GM13977 (cell line): Measurements from ENCODE around the gene OR10T2.

Experiments
- DNase-seq: peaks from one replicate; pipeline ENCODE4 v3.0.0; 2012; ENCODE audit warnings: low spot score
- in situ Hi-C: fragments of 300-500 bp; cut with MboI; formaldehyde crosslinking; loops from one replicate; pipeline ENCODE4 v1.12.0; 2022; ENCODE audit warnings: low sequenced_read_pairs, low pct_unique_long_range_greater_than_20kb, mixed read lengths, inconsistent platforms; ENCODE audit not compliant: unreplicated experiment
- TF ChIP-seq, protein P1 (sequence below): IDR thresholded peaks from 2 replicates; pipeline ENCODE4 v1.5.1; 2012; ENCODE audit warnings: mild to moderate bottlenecking, control low read depth; ENCODE audit not compliant: insufficient read depth; ENCODE audit errors: extremely low read depth, missing control alignments

OR10T2 gene

DNA sequence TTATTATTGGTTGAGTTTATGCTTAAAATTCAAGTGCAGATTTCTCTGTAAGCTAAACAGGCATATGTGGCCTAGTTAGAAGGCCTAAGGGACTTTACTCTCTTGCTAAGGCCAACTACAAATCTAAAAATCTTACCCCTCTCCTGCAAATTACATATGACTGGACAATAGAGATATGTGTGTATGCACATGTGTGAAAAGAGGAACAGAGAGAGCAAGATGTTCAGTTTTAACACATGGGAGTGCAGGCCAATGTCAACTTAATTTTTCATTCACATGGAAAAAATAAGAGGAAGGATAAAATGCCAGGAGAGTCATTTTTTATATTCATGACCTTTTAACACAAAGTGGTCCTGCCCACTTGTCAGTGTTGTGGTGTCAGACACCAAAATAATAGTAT is 18.3 kb upstream of the OR10T2 start:
- DNase-seq: no peak
- in situ Hi-C loops: no loop called here
- TF ChIP-seq, protein P1, sequence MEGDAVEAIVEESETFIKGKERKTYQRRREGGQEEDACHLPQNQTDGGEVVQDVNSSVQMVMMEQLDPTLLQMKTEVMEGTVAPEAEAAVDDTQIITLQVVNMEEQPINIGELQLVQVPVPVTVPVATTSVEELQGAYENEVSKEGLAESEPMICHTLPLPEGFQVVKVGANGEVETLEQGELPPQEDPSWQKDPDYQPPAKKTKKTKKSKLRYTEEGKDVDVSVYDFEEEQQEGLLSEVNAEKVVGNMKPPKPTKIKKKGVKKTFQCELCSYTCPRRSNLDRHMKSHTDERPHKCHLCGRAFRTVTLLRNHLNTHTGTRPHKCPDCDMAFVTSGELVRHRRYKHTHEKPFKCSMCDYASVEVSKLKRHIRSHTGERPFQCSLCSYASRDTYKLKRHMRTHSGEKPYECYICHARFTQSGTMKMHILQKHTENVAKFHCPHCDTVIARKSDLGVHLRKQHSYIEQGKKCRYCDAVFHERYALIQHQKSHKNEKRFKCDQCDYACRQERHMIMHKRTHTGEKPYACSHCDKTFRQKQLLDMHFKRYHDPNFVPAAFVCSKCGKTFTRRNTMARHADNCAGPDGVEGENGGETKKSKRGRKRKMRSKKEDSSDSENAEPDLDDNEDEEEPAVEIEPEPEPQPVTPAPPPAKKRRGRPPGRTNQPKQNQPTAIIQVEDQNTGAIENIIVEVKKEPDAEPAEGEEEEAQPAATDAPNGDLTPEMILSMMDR: no peak

DNA sequence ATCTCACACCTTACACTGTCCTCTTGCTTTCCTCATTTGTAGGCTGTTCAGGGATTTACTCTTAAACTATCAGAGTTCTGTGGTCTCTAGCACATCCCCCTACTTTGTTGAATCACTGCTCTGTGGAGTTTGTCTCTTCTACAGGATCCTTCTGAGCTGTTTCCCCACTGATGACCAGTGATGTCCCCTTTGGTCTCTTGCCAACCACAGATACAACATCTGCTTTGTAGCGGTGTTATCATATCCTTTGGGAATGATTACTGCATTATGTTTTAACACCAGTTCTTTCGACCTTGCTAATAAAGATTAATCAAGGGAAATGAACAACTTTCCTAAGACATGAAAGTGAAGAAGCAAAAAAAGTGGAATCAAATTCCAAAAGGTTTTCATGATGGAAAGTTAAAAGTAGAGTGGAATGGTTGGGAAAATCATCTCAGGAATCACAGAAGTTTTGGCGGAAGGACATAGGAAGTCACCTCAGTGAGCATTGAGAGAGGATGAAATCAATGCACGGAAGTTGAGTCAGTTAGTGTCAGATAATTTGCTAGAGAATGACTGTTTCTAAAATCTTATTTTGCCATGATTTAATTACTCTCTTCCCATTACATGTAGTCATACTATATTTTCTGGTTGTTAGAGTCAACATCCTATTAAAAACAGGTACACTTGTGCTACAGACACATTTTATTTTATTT is 15.5 kb upstream of the OR10T2 start:
- in situ Hi-C loops: no loop called here
- TF ChIP-seq, protein P1: no peak

DNA sequence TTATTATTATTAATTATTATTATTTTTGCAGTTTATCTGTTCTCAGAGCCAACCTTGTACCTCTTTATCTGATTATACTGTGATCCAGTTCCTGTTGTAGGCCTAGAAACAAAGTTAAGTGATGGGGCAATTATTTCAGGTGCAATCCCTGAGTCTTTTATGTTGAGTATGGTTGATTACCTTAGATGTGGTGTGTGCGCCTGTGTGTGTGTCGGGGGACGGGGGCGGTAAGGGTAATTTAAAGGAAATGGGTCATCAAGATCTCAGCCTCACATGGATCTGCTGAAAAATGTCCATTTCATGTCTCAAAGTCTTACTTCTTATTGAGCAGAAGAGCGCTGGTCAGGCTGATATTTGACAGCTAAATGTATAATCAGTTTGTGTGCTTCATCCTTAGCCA is 7.8 kb upstream of the OR10T2 start:
- no peak for DNase-seq
- in situ Hi-C loops: no loop called here

More for the DNA sequence above, 15.5 kb upstream of the OR10T2 start:
- no peak for DNase-seq

DNA sequence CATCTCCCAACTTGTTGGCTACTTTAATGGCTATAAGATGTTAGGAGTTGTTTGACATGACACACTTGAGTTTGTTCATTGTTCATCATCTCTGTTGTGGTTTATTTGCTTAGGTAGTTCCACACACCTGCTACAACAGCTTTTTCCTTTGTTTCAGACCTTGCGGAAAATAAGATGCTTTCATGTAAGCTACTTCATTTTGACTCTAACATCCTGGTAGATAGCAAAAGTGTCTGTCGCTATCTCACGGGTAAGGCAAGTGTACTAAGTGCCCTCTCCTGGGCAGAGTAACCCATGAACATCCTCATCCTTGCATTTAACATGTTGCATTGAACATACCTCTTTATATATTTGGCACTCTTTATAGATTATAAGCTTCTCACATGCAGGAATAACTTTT is 1.6 kb upstream of the OR10T2 start:
- no peak for DNase-seq
- TF ChIP-seq, protein P1: no peak
- in situ Hi-C loops: no loop called here

More for the DNA sequence above, 7.8 kb upstream of the OR10T2 start:
- TF ChIP-seq, protein P1: no peak

DNA sequence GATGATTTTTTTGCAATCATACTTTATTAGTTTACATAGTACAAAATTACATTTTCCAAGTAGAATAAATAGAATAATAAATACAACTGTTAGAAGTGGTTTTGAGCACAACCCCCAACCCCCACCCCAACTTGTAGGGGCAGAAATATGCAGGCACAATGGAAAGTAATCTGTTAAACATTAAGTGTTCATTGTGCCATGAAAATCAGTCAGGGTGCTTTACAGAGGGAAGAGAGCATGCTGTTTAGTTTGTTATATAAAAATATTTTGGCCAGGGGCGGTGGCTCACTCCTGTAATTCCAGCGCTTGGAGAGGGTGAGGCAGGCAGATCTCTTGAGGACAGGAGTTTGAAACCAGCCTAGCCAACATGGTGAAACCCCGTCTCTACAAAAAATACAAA is 2.6 kb downstream of the OR10T2 start:
- in situ Hi-C loops: no loop called here
- TF ChIP-seq, protein P1: no peak

DNA sequence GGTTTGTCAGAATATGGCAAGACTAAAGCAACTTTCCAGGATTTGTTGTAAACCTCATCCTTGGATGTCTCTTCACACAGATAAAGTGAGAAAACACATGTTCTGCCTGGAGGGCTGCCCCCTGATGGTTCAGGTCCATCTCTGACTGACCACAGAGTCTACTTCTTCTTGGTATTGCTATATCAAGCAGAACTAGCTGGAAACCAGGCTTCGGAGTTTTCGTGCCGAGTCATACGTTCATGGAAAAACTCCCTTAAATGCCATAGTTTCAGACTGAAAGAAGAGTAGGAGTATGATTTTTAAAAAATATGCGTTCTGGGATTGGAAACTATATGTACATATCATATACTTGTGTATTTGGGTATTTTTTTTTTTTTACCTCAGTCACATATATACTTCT is 5.8 kb downstream of the OR10T2 start:
- TF ChIP-seq, protein P1: no peak
- in situ Hi-C loops: no loop called here
- no peak for DNase-seq

More for the DNA sequence above, 2.6 kb downstream of the OR10T2 start:
- DNase-seq: no peak

DNA sequence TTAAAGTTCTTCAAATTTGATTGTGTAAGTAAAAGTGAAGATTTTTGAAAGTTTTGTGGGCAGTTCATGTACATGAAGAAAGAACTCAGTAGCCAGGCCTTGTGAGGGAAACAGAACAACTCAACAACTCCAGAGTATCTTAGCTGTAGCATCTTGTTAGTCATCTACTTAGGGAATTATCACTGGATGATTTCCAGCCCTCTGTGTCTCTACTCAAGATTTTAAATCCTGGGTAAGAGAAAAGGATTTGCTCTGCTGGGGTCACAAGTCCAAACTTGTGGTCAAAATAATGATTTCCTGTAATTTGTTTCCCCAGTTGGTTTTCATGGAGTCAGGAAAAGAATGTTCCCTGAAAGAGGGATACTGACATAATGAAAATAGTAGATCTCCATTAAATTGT is 8.2 kb downstream of the OR10T2 start:
- TF ChIP-seq, protein P1: no peak
- in situ Hi-C loops: no loop called here
- DNase-seq: no peak
